LNCaP clone FGC (cell line): ENCODE results near the gene MTAP.

ENCODE experiments used
- DNase-seq: peaks from one replicate; pipeline ENCODE4 v3.0.0-alpha.2; 2011; ENCODE audit warnings: low read depth
- H3K4me3 ChIP-seq: 2 replicates; pipeline ENCODE4 v1.5.1; 2011; ENCODE audit warnings: mild to moderate bottlenecking, low read depth, low read length, control low read depth
- TF ChIP-seq, protein P1 (sequence below): IDR thresholded peaks from 2 replicates; pipeline ENCODE4 v1.5.1; 2012; ENCODE audit warnings: mild to moderate bottlenecking; ENCODE audit not compliant: control insufficient read depth, insufficient read depth; ENCODE audit errors: extremely low read depth

MTAP gene

DNA sequence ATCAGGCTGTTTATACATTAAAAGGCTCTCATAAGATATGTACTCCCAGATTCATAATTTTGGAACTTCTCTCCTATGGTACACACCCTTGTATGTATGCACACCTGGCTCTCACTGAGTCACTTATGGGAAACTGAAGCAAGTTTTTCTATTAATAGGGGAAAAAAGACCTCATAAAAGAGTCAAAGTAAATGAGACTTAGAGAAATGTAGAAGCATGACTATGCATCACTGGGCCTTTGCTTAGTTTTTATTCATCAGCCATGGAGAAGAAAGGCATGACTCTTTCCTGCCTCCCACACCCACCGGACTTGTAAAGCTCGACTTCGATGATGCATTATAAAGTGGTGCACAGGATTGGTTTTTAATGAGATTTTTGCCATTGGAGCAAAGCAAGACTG is 28.2 kb downstream of the MTAP start:
- TF ChIP-seq, protein P1, sequence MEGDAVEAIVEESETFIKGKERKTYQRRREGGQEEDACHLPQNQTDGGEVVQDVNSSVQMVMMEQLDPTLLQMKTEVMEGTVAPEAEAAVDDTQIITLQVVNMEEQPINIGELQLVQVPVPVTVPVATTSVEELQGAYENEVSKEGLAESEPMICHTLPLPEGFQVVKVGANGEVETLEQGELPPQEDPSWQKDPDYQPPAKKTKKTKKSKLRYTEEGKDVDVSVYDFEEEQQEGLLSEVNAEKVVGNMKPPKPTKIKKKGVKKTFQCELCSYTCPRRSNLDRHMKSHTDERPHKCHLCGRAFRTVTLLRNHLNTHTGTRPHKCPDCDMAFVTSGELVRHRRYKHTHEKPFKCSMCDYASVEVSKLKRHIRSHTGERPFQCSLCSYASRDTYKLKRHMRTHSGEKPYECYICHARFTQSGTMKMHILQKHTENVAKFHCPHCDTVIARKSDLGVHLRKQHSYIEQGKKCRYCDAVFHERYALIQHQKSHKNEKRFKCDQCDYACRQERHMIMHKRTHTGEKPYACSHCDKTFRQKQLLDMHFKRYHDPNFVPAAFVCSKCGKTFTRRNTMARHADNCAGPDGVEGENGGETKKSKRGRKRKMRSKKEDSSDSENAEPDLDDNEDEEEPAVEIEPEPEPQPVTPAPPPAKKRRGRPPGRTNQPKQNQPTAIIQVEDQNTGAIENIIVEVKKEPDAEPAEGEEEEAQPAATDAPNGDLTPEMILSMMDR, result no peak
- DNase-seq, result no peak
- no peak overlapping the region for H3K4me3 ChIP-seq

DNA sequence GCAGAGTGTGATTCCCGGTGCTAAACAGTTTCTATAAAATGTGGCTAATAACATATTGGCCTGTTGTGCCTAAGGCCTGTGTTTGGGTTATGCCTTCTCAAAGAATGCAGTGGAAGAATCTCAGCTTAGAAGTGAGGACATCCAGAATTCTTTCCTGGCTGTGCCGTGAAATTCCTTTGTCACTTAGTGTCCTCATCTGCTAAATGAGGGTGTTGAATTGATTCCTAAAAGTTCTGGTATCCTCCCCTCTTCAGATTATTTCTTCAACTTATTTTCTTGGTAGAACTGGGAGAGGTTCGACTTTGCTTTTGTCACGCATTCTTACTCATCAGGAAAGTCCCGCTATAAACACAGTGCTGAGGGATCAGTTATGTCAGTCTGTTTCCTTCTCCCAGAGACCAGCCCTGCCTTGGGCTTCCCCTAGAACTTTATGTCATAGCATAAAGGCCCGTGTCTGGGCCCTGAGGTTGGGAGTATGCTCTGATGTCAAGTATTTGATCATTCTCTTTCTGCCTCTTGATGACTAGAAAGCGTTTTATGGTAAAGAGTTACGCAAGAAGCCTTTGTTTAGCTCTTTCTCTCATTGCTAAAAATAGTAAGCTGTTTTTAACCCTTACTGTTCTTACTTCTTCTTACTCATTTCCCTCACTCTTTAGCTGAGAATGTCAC is 29.5 kb downstream of the MTAP start:
- no peak for DNase-seq
- H3K4me3 ChIP-seq, result no peak overlapping the region
- TF ChIP-seq, protein P1, result no peak

DNA sequence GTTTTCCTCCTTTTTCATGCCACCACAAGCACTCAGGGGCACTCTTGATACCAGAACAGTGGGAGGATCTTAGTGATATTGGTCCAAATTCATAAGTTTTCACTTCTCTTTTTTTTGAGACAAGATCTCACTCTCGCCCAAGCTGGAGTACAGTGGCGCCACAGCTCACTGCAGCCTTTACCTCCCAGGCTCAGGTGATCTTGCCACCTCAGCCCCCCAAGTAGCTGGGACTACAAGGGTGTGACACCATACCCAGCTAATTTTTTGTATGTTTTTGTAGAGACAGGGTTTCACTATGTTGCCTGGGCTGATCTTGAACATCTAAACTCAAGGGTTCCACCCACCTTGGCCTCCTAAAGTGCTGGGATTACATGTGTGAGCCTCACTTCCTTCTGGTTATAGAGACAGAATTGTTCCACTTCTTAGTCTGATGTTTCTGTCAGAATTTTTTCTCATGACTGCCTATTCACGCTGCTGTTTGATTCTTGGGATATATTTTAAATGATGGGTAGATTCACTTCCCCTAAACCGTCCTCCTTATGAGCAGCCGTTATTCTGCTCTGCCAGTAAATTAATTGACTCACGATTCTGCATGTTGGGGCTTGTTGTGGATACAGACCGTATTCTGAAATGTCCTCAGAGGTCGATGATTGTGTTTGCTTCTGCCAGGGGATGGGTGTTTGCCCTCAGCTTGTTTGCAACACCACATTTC is 30.8 kb downstream of the MTAP start:
- TF ChIP-seq, protein P1, result no peak
- DNase-seq, result no peak
- no peak overlapping the region for H3K4me3 ChIP-seq

DNA sequence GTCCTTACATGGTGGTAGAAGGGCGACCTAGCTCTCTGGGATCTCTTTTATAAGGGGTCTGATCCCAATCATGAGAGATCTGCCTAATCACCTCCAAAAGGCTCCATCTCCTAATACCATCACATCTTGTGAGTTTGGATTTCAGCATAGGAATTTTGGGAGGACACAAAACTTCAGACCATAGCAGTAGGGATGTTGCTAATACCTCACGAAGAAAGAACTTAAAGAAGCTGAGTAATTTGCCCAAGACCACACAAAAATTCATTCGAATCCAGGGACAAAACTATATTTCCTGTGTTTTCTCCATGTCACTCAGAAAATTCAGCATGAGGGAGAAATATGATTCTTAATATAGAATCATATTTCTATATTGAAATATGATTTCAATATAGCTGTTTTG is 32.7 kb downstream of the MTAP start:
- TF ChIP-seq, protein P1, result no peak
- no peak overlapping the region for H3K4me3 ChIP-seq
- no peak for DNase-seq

DNA sequence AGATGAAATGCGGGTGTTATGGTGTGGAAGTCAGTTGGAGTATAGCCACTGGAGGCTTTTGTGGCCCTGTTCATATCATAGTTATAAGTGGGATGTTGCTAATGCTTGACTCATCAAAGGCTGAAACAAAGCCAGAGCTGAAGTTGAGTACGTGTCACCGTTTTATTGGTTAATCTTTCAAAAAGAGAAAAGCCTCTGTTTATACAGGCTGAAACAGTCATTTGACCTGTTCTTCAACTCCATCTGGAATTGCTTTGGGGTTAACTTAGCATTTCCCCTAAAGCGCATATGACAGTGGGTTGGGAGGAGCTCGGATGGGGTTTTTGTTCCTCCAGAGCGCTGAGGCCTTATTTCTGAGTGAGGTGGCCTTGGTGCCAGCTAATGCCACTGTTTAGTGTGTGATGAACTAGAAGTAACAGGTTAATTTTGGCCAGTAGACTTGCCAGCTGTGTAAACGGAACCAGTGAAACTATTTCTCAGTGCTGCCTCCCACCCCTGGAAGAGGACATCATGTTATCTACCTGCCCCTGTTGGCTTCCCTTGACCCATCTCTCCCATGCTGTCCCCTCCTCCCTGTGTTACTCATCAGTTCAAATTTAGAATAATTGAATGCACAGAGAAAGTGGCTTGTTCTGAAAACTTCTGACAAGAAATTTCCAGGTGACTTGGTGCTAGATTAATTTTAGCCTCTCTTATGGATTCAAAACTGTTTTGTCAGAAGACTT is 34.2 kb downstream of the MTAP start:
- no peak overlapping the region for H3K4me3 ChIP-seq
- DNase-seq, result peak; percentile 51
- TF ChIP-seq, protein P1, result no peak

DNA sequence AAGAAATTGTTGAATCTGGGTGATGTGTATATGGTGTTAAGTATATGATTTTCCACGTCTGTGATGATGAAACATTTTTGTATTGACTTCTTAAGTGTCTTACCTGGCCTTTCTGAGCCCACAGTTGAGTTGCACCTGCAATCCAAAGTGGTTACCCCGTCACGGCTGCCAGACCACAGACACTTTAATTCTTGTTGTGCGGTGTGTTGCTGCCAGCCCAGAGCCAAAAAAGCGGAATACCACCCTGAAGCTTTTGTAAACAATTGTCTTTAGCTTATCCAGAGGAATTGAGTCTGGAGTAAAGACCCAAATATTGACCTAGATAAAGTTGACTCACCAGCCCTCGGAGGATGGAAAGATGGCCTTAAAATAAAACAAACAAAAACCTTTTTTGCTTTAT is 35.1 kb downstream of the MTAP start:
- TF ChIP-seq, protein P1, result no peak
- DNase-seq, result no peak
- H3K4me3 ChIP-seq, result no peak overlapping the region

DNA sequence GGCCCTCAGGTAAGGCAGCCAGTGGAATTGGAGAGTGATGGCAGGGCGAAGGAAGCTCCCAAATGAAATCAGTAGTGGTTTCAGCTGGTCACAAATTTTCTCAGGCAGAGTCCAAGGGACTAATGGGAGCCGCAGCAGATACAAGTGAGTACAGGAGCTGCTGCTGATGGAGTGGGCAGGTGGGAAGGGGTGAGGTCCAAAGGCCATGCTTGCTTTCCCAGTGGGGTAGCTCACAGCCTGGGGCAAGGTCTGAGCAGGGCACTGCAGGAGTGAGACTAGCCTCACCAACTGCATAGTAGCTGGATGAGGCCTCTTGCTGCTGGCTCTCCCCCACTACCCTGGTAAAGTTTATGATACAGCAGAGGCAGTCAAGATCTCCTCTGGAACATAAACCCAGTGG is 38.2 kb downstream of the MTAP start:
- no peak for DNase-seq
- TF ChIP-seq, protein P1, result no peak
- H3K4me3 ChIP-seq, result no peak overlapping the region
